ENCODE data around the gene CDH12.

The CDH12 gene

GRCh38 chr5:22058620-22059019, 794.5 kb downstream of the CDH12 start:
- Histone ChIP-seq H3K27ac (no peak overlapping the region), H3K36me3 (no peaks in the 10 kb centered on the region), H3K27me3 (no peaks in the 10 kb centered on the region), H3K9me3 (no peaks in the 10 kb centered on the region), H3K4me3 (no peak overlapping the region), H3K4me1 (no peaks in the 10 kb centered on the region)
- DNase-seq = no peak
- intact Hi-C loops (cut with DNase I; ENCODE audit: low total_unique reads) = no loop called here
- no peak for TF ChIP-seq CTCF (IDR thresholded peaks at IDR 0.05)

DNA sequence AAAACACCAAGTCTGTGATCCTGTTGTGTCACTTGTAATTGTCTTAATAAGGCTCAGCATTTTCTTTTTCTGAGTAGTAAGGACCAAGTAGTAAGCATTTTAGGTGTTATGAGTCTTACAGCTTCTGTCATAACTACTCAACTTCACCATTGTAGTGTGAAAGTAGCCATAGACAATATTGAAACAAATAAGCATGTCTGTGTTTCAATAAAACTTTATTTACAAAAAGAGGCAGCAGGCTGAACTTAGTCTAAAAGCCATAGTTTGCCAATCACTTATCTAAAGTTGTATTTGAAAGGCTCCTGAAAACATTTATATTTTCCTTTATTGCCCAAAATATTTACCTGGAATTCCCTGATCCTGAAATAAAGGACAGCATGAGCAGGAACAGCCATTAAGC, 796.1 kb downstream of the CDH12 start:
- H3K9me3 ChIP-seq = no peaks in the 10 kb centered on the region
- TF ChIP-seq CTCF (IDR thresholded peaks at IDR 0.05) = no peak
- no peaks in the 10 kb centered on the region for H3K4me1 ChIP-seq
- no peaks in the 10 kb centered on the region for H3K36me3 ChIP-seq
- H3K27me3 ChIP-seq = no peaks in the 10 kb centered on the region
- no peak for DNase-seq
- H3K4me3 ChIP-seq = no peak overlapping the region
- intact Hi-C loops (cut with DNase I; ENCODE audit: low total_unique reads) = no loop called here
- H3K27ac ChIP-seq = no peak overlapping the region

DNA sequence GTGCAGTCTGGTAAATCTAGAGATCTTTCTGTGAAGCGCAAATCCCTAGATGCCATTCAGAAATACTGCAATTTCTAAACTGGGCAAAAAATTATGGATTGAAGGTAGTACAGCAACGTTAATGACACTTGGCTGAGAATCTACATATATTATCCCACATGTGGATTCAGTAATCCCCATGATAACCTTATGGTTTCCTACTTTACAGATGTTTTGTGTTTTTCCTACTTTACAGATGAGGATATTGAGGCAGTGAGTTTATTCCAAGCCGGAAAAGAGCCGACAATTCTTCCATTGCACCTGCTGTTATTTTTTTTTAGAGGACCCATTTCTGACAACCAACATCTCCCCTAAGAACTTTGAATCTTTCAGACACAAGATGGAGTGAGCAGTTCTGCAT, 796.5 kb downstream of the CDH12 start:
- Histone ChIP-seq H3K27ac (no peak overlapping the region), H3K9me3 (no peaks in the 10 kb centered on the region), H3K36me3 (no peaks in the 10 kb centered on the region), H3K4me3 (no peak overlapping the region), H3K4me1 (no peaks in the 10 kb centered on the region), H3K27me3 (no peaks in the 10 kb centered on the region)
- no peak for DNase-seq
- intact Hi-C loops (cut with DNase I; ENCODE audit: low total_unique reads) = no loop called here
- no peak for TF ChIP-seq CTCF (IDR thresholded peaks at IDR 0.05)

DNA sequence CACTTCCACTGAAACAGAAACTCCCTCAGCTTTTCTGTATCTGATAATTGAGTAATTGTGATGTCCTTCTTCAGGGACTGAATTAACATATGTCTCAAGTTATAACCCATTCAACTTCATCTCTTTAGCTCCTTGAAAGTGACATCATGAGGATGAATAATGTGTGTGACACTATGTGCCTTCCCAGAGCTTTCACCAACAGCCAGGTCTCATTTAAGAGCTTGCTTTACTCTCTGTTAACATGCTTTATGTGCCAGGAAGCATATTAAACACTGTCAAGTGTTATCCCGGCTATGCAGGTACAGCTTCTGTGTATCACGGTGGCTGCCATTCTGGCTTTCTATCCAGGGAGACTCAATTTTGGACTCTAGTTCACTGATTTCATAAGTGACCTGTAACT, 799.9 kb downstream of the CDH12 start:
- Histone ChIP-seq H3K9me3 (no peaks in the 10 kb centered on the region), H3K27ac (no peak overlapping the region), H3K4me1 (no peaks in the 10 kb centered on the region), H3K27me3 (no peaks in the 10 kb centered on the region), H3K4me3 (no peak overlapping the region), H3K36me3 (no peaks in the 10 kb centered on the region)
- no peak for TF ChIP-seq CTCF (IDR thresholded peaks at IDR 0.05)
- no peak for DNase-seq
- intact Hi-C loops (cut with DNase I; ENCODE audit: low total_unique reads) = no loop called here

DNA sequence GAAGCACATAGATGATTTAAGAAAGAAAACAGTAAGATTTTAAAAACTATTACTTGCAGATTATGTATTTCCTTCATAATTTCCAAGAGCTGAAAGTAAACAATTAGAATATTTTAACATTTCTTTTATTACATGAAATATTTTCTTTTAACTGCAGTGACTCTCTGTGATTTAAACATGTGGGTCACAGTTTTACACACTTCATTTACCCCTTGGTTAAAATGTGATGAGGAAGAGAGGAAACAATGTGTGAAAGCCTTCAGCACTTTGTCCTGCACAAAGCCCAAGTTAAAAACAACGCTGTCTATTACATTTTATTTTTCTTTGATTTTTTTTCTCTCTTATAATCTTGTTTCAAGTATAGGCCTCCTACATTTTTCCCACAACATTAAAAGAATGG, 801.3 kb downstream of the CDH12 start:
- H3K27ac ChIP-seq = no peak overlapping the region
- no peaks in the 10 kb centered on the region for H3K27me3 ChIP-seq
- no peaks in the 10 kb centered on the region for H3K9me3 ChIP-seq
- H3K4me1 ChIP-seq = no peaks in the 10 kb centered on the region
- DNase-seq = no peak
- H3K36me3 ChIP-seq = no peaks in the 10 kb centered on the region
- no peak for TF ChIP-seq CTCF (IDR thresholded peaks at IDR 0.05)
- intact Hi-C loops (cut with DNase I; ENCODE audit: low total_unique reads) = no loop called here
- no peak overlapping the region for H3K4me3 ChIP-seq

GRCh38 chr5:22050931-22051330, 802.2 kb downstream of the CDH12 start:
- no peak for DNase-seq
- intact Hi-C loops (cut with DNase I; ENCODE audit: low total_unique reads) = no loop called here
- no peak for TF ChIP-seq CTCF (IDR thresholded peaks at IDR 0.05)
- Histone ChIP-seq H3K9me3 (no peaks in the 10 kb centered on the region), H3K4me3 (no peak overlapping the region), H3K27ac (no peak overlapping the region), H3K36me3 (no peaks in the 10 kb centered on the region), H3K4me1 (no peaks in the 10 kb centered on the region), H3K27me3 (no peaks in the 10 kb centered on the region)

All from tibial artery (tissue), 4 donors.